Heart left ventricle (tissue), 16 donors: ENCODE results near the gene MECP2. TPM values are rescaled to one million over a fixed set of nuclear protein-coding genes. Genes with fewer than 3 reads are reported as not detected.
A peak's percentile ranks its signal among the peaks of the same experiment; 100 is the strongest.
"Not testable (repeated sequence)": the region's sequence is repeated elsewhere in the genome, so short reads cannot be mapped to it uniquely, and the experiment has no call there.

Experiments
- ATAC-seq, 4 donors: fragments of 200-7000 bp; cut with Tn5 transposase; one replicate each; pipeline ENCODE4 v1.9.1; 2020 to 2022; ENCODE audit warnings: moderate library complexity in 4 of 4, mild to moderate bottlenecking in 3 of 4, moderate number of reproducible peaks in 1 of 4
- DNase-seq, 5 donors: peaks; one replicate each; pipeline ENCODE4 v3.0.0-alpha.2; 2020
- H3K27ac ChIP-seq, 12 donors: fragments of 200-600 bp; sonication (generic) in 4 of 12; one replicate each; pipeline versions ENCODE4 v1.5.0 to v1.8.0; 2016 to 2022; ENCODE audit warnings: mild to moderate bottlenecking in 2 of 12
- H3K27me3 ChIP-seq, 9 donors: fragments of 200-600 bp; sonication (generic) in 2 of 9; one replicate each; pipeline versions ENCODE4 v1.5.1 to v1.8.0; 2016 to 2022; ENCODE audit warnings: mild to moderate bottlenecking in 3 of 9
- H3K36me3 ChIP-seq, 9 donors: fragments of 200-600 bp; sonication (generic) in 2 of 9; one replicate each; pipeline versions ENCODE4 v1.5.0 to v1.8.0; 2018 to 2022; ENCODE audit warnings: mild to moderate bottlenecking in 2 of 9
- H3K4me1 ChIP-seq, 12 donors: fragments of 200-600 bp; sonication (generic) in 4 of 12; one replicate each; pipeline versions ENCODE4 v1.5.0 to v1.8.0; 2016 to 2022; ENCODE audit warnings: mild to moderate bottlenecking in 3 of 12
- H3K4me3 ChIP-seq, 12 donors: fragments of 200-600 bp; sonication (generic) in 4 of 12; one replicate each; pipeline versions ENCODE4 v1.5.0 to v1.8.0; 2017 to 2022; ENCODE audit warnings: mild to moderate bottlenecking in 9 of 12, moderate library complexity in 4 of 12
- H3K9me3 ChIP-seq, 12 donors: fragments of 200-600 bp; sonication (generic) in 4 of 12; one replicate each; pipeline versions ENCODE4 v1.5.0 to v1.8.0; 2016 to 2022; ENCODE audit warnings: mild to moderate bottlenecking in 1 of 12
- CTCF ChIP-seq, 12 donors: fragments of 200-600 bp; sonication (generic) in 4 of 12; IDR thresholded peaks; one replicate each; pipeline versions ENCODE4 v1.5.0 to v1.8.0; 2018 to 2022; ENCODE audit warnings: antibody characterized with exemption in 12 of 12, mild to moderate bottlenecking in 5 of 12
- POLR2A ChIP-seq, 2 donors: fragments of 450-650 bp; IDR thresholded peaks; one replicate each; pipeline ENCODE4 v1.6.1; 2017; ENCODE audit warnings: antibody characterized with exemption in 2 of 2, mild to moderate bottlenecking in 2 of 2, moderate library complexity in 2 of 2
- WGBS, 4 donors: extraction: QIAGEN DNeasy Blood & Tissue Kit in 2 of 4; methylation state at CpG; one replicate each; pipeline versions ENCODE4 v1.1.5 to v1.1.7; 2013 to 2018; 5-methylcytosine and 5-hydroxymethylcytosine counted together
- intact Hi-C, 10 donors: fragments of 100-400 bp; cut with DNase I; formaldehyde crosslinking; loops; one replicate each; pipeline versions ENCODE4 v1.11.1 to v1.14.2; 2022
- long read RNA-seq, 3 donors: library from polyadenylated mRNA; unstranded; transcript quantifications; one replicate each; pipeline ENCODE4 v2.0.0, GENCODE V29; 2020 to 2021
- polyA plus RNA-seq, 2 donors: library from polyadenylated mRNA; stranded (reverse); fragments of 200-250 nt; gene quantifications; one replicate each; pipeline ENCODE4 v1.2.3, GENCODE V29; 2013
- total RNA-seq, 9 donors: library from RNA; depleted of rRNA in 2 of 9; stranded (reverse); fragments of >200 nt in 2 of 9; fragmentation: NEBNext Ultra II Directional in 3 of 9; extraction: Animal tissue kit (Norgen Biotek cat#: 25700) in 3 of 9; gene quantifications; one replicate each; pipeline versions ENCODE4 v1.1.0 to v1.2.4, GENCODE V29; 2016 to 2023
- donor health status: ischemic (EF 13 %, LVEDD 7.1; RV severe dilation, severe dysfunction).
- donor health status: healthy with polysubstance abuse.
- donor health status: DM: no; HTN: yes; CAD: no.
- donor health status: DM: no; HTN: no; CAD: no.
- donor health status: ischemic (EF 25% LVEDD 6.9; RV normal size, moderate dysfunction).
- donor health status: ischemic (EF 25% LVEDD 5.7; RV mildly dilated, moderate dysfunction).
- donor health status: healthy.
- donor health status: DM: yes; HTN: yes; CAD: no.
- donor health status: ischemic (EF 35%, LVEDD 5.7; RV mildly dilated, moderate dysfunction).
- donor health status: nonischemic (EF 11% LVEDD 7.7; RV severe dilation, severe dysfunction).
- donor health status: DM: yes; HTN: yes; CAD: no.
- donor health status: PGD.
- donor health status: ischemic (EF 29% LVEDD 5.4; RV normal size, mild dysfunction).
- donor health status: nonischemic (EF 23%, LVEDD 6.1; RV moderate dilation, normal function).

Gene MECP2
- 10 to 100 TPM; 24.6 to 83.3 (median 37.1) TPM for total RNA-seq
- polyA plus RNA-seq, result 10 to 100 TPM; 22.7 to 28.6 TPM
- long read RNA-seq, donor 1, full-length matches to known transcripts, result 17 of 41 reads
- long read RNA-seq, donor 1, partial matches to known transcripts, result 5 of 41 reads
- long read RNA-seq, donor 1, other reads (novel, unspliced or antisense), result 19 of 41 reads
- long read RNA-seq, donor 2, full-length matches to known transcripts, result 12 of 49 reads
- long read RNA-seq, donor 2, partial matches to known transcripts, result 3 of 49 reads
- long read RNA-seq, donor 2, other reads (novel, unspliced or antisense), result 34 of 49 reads
- long read RNA-seq, donor 3, full-length matches to known transcripts, result 14 of 31 reads
- long read RNA-seq, donor 3, partial matches to known transcripts, result 3 of 31 reads
- long read RNA-seq, donor 3, other reads (novel, unspliced or antisense), result 14 of 31 reads

- WGBS, 4 donors, result 4 to 51% (median 21%) methylated on average over 39 to 72 of the region's 75 CpGs
- peak within 1 kb of the TSS; percentile 90 to 99 (median 96) for H3K27ac ChIP-seq
- TF ChIP-seq CTCF (IDR thresholded peaks at IDR 0.05) (no peak), POLR2A (IDR thresholded peaks at IDR 0.05) (no peak)
- H3K27me3 ChIP-seq, result peaks cover 0 to 31% (median 0%) of the 10 kb centered on the region in 9 donors
- peaks cover 0 to 41% (median 26%) of the 10 kb centered on the region in 12 donors for H3K4me1 ChIP-seq
- H3K9me3 ChIP-seq, result no peaks in the 10 kb centered on the region
- no peaks in the 10 kb centered on the region for H3K36me3 ChIP-seq
- intact Hi-C loops, result loop anchor here in 3 of 10 donors (2.0 to 10.0 kb wide), 4 partner anchors 53 to 126 kb away; partner anchors contain the start of genes HCFC1 (in 1 of the 3) and TMEM187 (in 1 of the 3)
- DNase-seq (peak; percentile 91 to 94 (median 92)), ATAC-seq (peak; percentile 82 to 95 (median 93))
- H3K4me3 ChIP-seq, result peak within 1 kb of the TSS; percentile 54 to 94 (median 78)
Observed at GRCh38 chrX:154097589-154098541, at the start of gene MECP2. Gene MECP2, minus strand, starts transcription at chrX:154097717.

GRCh38 chrX:154144010-154144409 is 46.5 kb upstream of the MECP2 start, which contains the start of gene OPN1LW:
Gene OPN1LW, plus strand, starts transcription at chrX:154144243. Its CDS starts 41 bp downstream, at chrX:154144284.
- DNase-seq, intact Hi-C loops: not testable (repeated sequence)
- 94 to 98% (median 94%) methylated on average over 5 to 14 of the region's 15 CpGs for WGBS, 4 donors

DNA sequence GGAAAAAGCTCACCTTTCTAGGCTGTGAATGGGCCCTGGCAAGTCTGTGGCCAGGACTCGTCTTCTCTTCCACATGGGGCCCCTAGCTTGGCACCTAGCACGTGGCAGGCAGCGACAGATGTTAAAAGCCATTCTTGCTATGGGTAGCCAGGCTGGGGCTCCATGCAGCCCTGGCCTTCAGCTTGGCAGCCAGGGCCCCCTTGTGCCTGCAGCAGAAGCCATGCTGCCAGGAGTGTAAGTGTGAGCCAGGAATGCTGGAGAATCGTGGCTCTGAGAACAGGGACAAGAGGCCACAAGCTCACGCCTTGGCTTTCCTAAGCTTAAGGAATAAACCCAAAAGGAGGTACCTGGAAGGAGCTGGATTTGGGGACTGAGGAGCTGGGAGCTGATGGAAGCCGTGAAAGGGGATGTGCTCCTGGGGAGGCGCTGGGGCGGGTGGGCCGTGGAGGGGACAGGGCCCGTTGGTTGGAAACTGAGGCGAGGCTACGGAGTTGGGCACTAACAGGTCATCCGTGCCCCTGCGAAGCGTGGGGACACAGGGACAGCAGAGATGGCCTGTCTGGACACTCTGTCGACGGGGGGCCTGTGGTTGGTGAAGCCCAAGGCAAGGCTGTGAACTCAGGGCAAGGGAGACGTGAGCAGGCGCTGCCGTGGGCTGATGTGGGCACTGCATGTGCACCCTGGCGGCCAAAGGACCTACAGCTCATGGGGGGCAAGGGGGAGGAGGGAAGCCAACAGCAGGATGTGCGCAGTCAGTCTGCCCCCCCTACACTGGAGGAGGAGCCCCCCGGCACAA is 45.6 kb upstream of the MECP2 start:
- no peak for ATAC-seq

More at GRCh38 chrX:154144010-154144409, 46.5 kb upstream of the MECP2 start, which contains the start of gene OPN1LW:
- not testable (repeated sequence) for H3K4me3 ChIP-seq, H3K9me3 ChIP-seq, H3K4me1 ChIP-seq, H3K36me3 ChIP-seq, H3K27ac ChIP-seq, H3K27me3 ChIP-seq, ATAC-seq

More for the DNA sequence above, 45.6 kb upstream of the MECP2 start:
- no peak for DNase-seq
- H3K27me3 ChIP-seq, result no peaks in the 10 kb centered on the region
- H3K36me3 ChIP-seq, result no peaks in the 10 kb centered on the region
- TF ChIP-seq POLR2A (IDR thresholded peaks at IDR 0.05) (no peak), CTCF (IDR thresholded peaks at IDR 0.05) (no peak)
- H3K4me3 ChIP-seq, result no peak overlapping the region
- intact Hi-C loops, result no loop called here
- 87 to 92% (median 89%) methylated on average over 22 to 23 of the region's 23 CpGs for WGBS, 4 donors
- no peaks in the 10 kb centered on the region for H3K9me3 ChIP-seq
- H3K4me1 ChIP-seq, result no peaks in the 10 kb centered on the region
- no peak overlapping the region for H3K27ac ChIP-seq
